ENCODE results near the gene STX18.
"Not testable (repeated sequence)": the region's sequence is repeated elsewhere in the genome, so short reads cannot be mapped to it uniquely, and the experiment has no call there.

STX18 gene

GRCh38 chr4:4541661-4542570 is at the start of gene STX18:
TSS of gene STX18 (minus strand) at chr4:4542048. CDS start at chr4:4541964, 84 bp downstream.
- DNase-seq (ENCODE audit: low read depth in 2 of 2) = peak; percentile 62 to 68

GRCh38 chr4:4591071-4591470 is 49.2 kb upstream of the STX18 start:
- DNase-seq (ENCODE audit: low read depth in 2 of 2) = no peak

DNA sequence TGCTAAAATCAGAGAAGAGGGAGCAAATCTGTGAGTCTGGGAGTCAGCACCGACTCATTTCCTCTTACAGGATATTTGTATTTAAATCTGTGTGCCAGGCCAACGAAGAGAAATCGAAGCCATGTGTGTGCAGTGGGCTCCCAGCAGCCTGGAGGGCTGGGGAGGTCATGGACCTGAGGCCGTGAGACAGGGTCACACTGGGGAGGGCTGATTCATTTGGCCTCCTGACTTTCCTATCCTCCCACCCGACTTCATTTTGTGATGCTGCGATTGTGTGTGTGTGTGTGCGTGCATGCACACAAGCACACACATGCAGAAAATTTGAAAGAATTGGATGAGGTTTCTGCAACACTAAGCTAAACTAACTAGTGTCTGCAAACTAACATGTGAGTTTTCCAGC is 48.7 kb upstream of the STX18 start:
- no peak for DNase-seq (ENCODE audit: low read depth in 2 of 2)

DNA sequence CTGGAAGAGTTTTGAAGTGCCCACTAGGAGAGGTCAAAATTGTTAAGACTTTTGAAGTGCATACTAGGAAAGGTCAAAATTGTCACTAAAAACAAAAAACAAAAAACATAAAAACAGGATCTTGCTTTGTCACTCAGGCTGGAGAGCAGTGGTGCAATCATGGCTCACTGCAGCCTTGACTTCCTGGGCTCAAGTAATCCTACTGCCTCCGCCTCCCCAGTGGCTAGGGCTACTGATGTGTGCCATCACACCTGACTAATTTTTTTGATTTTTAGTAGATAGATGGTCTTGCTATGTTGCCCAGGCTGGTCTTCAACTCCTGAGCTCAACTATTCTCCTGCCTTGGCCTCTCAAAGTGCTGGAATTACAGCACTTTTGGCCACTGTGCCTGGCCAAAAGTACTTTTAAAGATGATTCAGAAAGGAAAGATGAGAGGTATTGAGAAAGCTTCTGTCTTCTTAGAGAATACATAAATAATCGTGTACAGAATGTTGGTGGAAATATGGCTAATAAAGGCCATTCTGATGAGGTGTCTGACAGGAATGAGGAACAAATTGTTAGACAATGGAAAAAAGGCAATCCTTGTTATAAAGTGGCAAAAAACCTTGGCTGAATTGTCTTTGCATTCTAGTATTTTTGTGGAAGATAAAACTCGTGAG is 43.3 kb upstream of the STX18 start:
- peak; percentile 79 to 81 for DNase-seq (ENCODE audit: low read depth in 2 of 2)

DNA sequence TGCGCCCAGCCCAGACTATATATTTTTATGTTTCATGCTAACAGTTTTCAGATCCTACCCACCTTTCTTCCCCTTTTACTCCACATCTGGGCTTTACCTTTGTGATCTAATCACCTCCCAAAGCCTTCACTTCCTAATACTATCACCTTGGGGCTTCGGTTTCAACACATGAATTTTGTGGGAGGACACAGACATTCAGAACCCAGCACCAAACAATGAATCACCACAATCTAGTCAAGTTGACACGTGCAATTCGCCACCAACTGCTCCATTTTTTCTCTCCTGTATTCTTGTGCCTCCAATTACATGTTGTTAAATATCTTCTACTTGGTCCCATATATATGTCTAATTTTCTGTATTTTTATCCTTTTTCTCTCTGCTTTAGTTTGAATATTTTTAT is 41.8 kb upstream of the STX18 start:
- DNase-seq (ENCODE audit: low read depth in 2 of 2) = no peak

DNA sequence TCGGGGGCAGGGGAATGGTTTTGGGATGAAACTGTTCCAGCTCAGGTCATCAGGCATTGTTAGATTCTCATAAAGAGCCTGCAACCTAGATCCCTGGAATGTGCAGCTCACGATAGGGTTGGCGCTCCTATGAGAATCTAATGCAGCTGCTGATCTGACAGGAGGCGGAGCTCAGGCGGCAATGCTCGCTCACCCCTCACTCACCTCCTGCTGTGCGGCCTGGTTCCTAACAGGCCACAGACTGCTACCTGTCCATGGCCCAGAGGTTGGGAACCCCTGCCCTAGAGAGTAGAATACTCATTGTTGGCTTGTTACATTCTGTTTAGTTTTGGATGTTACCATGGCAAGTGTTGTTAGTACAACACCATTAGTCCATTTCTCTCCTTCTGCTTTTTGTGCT is 40.8 kb upstream of the STX18 start:
- no peak for DNase-seq (ENCODE audit: low read depth in 2 of 2)

DNA sequence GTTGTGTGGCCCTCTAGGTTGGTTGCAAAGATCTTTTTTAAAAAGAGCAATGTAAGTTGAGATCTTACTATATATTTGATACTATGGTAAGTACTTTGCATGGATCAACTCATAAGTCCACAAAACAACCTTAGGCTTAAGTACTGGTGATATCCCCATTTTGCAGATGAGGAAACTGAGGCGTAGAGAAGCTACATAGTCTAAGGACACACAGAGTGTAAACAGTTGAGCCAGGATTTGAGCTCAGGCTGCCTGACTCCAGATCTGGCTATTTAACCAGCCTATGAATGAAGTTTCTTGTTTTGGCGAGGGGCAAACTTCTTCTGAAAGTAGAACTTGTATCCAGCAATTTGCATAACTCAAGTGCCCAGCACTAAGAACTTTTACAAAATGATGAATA is 38.6 kb upstream of the STX18 start:
- no peak for DNase-seq (ENCODE audit: low read depth in 2 of 2)

DNA sequence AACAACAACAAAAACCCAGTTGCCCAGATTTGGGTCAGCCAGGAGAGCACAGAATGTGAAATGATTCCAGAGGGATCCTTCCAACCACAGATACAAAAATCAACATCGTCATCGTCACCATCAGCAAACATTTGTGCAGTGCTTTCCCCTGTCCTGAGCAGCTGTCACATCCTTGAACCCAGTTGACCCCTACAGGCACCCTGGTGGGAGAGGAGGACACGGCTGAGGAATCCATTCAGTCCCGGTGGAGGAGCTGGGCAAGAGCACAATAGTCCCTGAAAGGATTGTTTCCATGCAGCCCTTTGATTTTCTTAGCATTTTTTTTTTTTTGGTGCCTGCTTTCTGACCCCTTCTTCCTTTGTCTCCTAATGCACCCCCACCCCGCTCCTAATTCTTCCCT is 37.1 kb upstream of the STX18 start:
- DNase-seq (ENCODE audit: low read depth in 2 of 2) = no peak

DNA sequence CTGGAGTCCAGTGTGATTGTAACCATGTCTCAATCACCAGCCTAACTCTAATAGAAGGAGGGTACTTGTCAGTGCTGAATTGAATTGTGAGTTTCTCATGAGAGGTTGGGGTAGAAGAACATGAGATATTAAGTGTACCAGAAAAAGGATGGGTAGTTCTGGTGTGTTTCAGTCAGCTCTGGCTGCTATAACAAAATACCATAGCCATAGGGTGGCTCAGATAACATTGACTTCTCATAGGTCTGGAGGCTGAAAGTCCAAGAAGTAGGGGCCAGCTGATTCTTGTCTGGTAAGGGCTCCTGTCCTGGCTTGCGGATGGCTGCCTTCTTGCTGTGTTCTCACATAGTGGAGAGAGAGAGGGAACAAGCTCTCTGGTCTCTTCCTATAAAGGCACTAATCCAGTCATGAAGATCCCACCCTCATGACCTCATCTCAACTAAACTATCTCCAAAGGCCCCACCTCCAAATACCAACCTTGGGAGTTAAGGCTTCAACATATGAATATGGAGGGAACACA is 35.6 kb upstream of the STX18 start:
- no peak for DNase-seq (ENCODE audit: low read depth in 2 of 2)

GRCh38 chr4:4575284-4576211 is 33.7 kb upstream of the STX18 start:
- DNase-seq (ENCODE audit: low read depth in 2 of 2) = no peak

GRCh38 chr4:4574792-4575191 is 32.9 kb upstream of the STX18 start:
- peak; percentile 66 to 70 for DNase-seq (ENCODE audit: low read depth in 2 of 2)

DNA sequence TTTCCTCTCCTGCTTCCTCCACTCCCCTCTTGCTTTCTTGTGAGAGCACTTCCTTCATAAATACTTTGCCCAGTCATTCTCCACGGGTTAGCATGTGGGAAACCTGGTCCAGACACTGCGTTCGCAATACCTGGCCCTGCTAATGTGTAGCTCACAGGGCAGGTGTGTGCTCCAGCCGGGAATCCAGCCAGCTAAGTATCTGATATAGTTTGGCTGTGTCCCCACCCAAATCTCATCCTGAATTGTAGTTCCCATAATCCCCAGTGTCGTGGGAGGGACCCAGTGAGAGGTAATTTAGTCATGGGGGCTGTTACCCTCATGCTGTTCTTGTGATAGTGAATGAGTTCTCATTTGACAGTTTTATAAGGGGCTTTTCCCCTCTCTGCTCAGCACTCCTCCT is 32.2 kb upstream of the STX18 start:
- no peak for DNase-seq (ENCODE audit: low read depth in 2 of 2)

DNA sequence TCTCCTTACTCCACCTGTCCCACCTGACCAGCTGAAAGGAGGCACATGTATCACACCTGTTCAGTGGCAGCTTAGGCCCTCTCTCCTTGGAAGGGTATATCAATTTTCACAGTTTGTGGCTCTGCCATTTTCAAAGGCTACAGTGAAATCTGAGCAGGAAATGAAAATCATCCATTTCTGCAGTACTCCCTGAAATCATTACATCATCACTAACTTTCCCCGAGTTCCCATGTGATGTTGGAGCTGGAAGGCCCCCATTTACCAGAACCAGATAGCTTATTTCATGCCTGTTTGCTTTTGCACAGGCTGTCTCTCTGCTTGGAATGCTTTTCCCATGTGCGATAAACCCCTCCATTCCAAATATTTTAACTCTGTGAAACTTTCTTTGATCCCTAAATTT is 31.0 kb upstream of the STX18 start:
- no peak for DNase-seq (ENCODE audit: low read depth in 2 of 2)

- not testable (repeated sequence) for DNase-seq (ENCODE audit: low read depth in 2 of 2)
Measured at GRCh38 chr4:4569861-4570260, 28.0 kb upstream of the STX18 start.

DNA sequence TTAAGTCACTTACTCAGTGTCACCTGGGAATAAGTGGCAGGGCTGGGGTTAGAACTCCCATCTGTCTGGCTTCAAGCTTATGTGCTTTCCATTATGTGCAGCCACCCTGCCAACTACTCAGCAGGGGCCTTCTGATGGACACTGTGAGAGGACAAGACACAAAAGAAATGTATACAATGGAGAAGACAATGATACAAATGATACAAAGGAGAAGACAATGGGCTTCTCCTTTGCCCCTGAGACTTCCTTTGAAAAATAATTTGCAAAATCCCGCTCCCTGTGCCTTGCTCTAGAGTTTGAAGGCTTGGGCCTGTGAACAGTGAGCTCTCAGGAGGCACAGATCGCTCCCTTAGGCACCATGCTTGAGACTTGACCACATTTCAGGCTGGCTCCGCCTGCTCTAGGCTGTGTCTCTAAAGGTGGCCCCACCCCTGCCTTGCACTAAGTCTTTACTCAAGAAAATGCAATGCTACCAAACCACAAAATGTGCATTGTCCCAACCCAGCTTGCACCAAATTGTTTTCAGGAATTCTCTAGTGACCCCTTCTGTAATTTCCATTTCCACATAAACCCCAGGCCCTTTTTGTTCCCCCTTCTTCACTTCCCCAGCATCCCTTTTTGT is 27.1 kb upstream of the STX18 start:
- DNase-seq (ENCODE audit: low read depth in 2 of 2) = no peak

DNA sequence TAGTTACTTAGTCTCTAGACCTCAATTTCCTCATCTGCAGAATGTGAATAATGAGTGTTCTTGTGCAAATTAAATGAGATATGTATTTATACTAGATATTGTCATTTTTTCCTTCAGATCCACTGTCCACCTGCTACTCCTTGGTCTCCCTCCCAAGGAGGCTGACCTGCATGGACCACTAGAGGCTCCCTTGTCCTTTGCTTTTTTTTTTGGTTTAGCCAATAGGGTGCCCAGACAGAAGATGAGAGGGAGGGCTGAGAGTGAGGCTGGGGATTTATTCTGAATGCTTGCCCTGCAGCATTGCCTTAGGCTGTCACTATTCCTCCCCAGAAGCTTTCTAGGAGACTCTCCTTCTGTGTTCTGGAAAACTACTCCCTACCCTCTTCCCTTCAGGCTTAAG is 24.5 kb upstream of the STX18 start:
- not testable (repeated sequence) for DNase-seq (ENCODE audit: low read depth in 2 of 2)

GRCh38 chr4:4564522-4564921 is 22.7 kb upstream of the STX18 start:
- DNase-seq (ENCODE audit: low read depth in 2 of 2) = no peak

DNA sequence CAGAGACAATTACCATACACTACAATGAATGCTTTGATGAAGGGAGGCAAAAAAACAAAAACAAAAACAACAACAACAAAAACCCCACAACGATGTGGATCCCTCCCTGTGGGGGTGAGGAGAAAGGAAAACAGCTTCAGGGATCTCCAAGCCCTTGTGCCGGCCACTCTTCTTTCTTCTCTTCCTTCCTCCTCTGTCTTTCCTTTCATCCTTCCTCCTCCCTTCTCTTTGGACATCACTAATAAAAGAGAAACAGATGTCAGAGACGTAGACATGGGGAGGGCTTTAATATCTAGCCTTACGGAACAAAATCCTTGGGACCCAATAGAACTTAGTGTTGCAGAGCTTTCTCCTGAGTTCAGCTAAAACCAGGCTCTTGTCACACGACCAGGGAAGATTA is 18.8 kb upstream of the STX18 start:
- no peak for DNase-seq (ENCODE audit: low read depth in 2 of 2)

GRCh38 chr4:4560136-4560535 is 18.3 kb upstream of the STX18 start:
- no peak for DNase-seq (ENCODE audit: low read depth in 2 of 2)

- no peak for DNase-seq (ENCODE audit: low read depth in 2 of 2)
Measured at GRCh38 chr4:4559596-4559995, 17.7 kb upstream of the STX18 start.

- DNase-seq (ENCODE audit: low read depth in 2 of 2) = no peak
Measured at GRCh38 chr4:4558881-4559280, 17.0 kb upstream of the STX18 start.

All from fibroblast of skin of left quadriceps (primary cell).